Measurements from ENCODE around the gene B3GNT9. TPM values are rescaled to one million over a fixed set of nuclear protein-coding genes. Genes with fewer than 3 reads are reported as not detected.
A peak's percentile ranks its signal among the peaks of the same experiment; 100 is the strongest.
"Not testable (repeated sequence)": the region's sequence is repeated elsewhere in the genome, so short reads cannot be mapped to it uniquely, and the experiment has no call there.

Gene B3GNT9
- total and polyA plus RNA-seq, 8 donors: 16.2 to 29.4 (median 19.9) TPM

- TF ChIP-seq CTCF (IDR thresholded peaks at IDR 0.05): no peak
- Histone ChIP-seq H3K9me3 (no peaks in the 10 kb centered on the region), H3K27ac (no peak overlapping the region), H3K4me1 (no peaks in the 10 kb centered on the region), H3K36me3 (peaks cover 0 to 100% of the 10 kb centered on the region in 2 donors), H3K4me3 (no peak overlapping the region), H3K27me3 (no peaks in the 10 kb centered on the region)
- DNase-seq (peak in 1 of 4 donors; percentile 59), ATAC-seq (no peak)
- intact Hi-C loops (cut with DNase I): no loop called here
Measured at GRCh38 chr16:67141391-67141790, 9.4 kb downstream of the B3GNT9 start.

DNA sequence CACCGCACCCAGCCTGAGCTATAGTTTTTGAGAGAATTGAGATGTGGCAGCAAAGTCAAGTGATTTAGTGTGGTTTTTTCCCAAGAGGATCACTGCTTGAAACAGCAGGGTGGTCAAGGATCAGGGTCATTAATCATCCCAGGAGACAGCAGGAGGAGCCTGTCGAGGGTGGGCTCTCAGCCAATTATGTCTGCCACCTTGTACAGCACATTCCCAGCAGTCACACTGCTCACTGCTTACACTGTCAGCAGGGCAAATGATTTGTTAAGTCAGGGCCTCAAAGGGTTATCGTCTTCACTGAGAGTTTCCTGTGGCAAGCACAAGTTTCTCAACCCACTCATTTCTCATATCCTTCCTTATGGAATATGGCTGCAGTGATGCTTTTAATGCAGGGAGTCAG, 13.2 kb downstream of the B3GNT9 start:
- H3K36me3 ChIP-seq: peaks cover 0 to 100% of the 10 kb centered on the region in 2 donors
- DNase-seq: no peak
- H3K27me3 ChIP-seq: no peaks in the 10 kb centered on the region
- TF ChIP-seq CTCF (IDR thresholded peaks at IDR 0.05): no peak
- no peak overlapping the region for H3K27ac ChIP-seq
- no peak for ATAC-seq
- H3K4me1 ChIP-seq: no peaks in the 10 kb centered on the region
- no peaks in the 10 kb centered on the region for H3K9me3 ChIP-seq
- intact Hi-C loops (cut with DNase I): no loop called here
- H3K4me3 ChIP-seq: no peak overlapping the region

GRCh38 chr16:67129422-67129821, 21.4 kb downstream of the B3GNT9 start:
- Histone ChIP-seq H3K4me3 (no peak overlapping the region), H3K4me1 (no peaks in the 10 kb centered on the region), H3K27me3 (no peaks in the 10 kb centered on the region), H3K36me3 (peaks cover 0 to 89% of the 10 kb centered on the region in 2 donors), H3K27ac (no peak overlapping the region), H3K9me3 (no peaks in the 10 kb centered on the region)
- ATAC-seq: no peak
- intact Hi-C loops (cut with DNase I): no loop called here
- no peak for TF ChIP-seq CTCF (IDR thresholded peaks at IDR 0.05)
- DNase-seq: no peak

DNA sequence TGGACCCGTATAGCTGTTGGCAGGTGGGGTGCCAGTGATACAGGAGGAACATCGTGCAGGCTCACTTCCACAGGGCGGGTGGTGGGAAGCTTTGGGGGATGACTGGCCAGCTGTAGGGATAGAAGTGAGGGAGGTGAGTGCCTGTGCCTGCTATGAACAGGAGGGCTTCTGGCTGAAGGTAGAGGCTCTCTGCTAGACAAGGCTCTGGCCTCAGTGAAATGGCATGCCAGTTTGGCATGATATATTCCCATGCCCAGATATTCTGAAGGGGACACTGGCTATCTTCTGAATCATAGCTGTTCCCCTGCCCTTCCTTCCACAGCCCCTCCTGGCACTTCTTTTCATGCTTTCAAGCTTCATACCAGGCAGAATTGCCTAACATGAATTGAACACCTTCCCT, 21.9 kb downstream of the B3GNT9 start:
- Histone ChIP-seq H3K27ac (no peak overlapping the region), H3K4me3 (no peak overlapping the region), H3K9me3 (no peaks in the 10 kb centered on the region), H3K36me3 (peaks cover 0 to 89% of the 10 kb centered on the region in 2 donors), H3K27me3 (no peaks in the 10 kb centered on the region), H3K4me1 (no peaks in the 10 kb centered on the region)
- no peak for ATAC-seq
- intact Hi-C loops (cut with DNase I): no loop called here
- TF ChIP-seq CTCF (IDR thresholded peaks at IDR 0.05): no peak
- no peak for DNase-seq

- ATAC-seq: no peak
- DNase-seq: no peak
- Histone ChIP-seq H3K36me3 (peaks cover 0 to 89% of the 10 kb centered on the region in 2 donors), H3K4me1 (no peaks in the 10 kb centered on the region), H3K9me3 (no peaks in the 10 kb centered on the region), H3K27ac (no peak overlapping the region), H3K4me3 (no peak overlapping the region), H3K27me3 (no peaks in the 10 kb centered on the region)
- intact Hi-C loops (cut with DNase I): no loop called here
- TF ChIP-seq CTCF (IDR thresholded peaks at IDR 0.05): no peak
Measured at GRCh38 chr16:67128417-67128816, 22.4 kb downstream of the B3GNT9 start.

DNA sequence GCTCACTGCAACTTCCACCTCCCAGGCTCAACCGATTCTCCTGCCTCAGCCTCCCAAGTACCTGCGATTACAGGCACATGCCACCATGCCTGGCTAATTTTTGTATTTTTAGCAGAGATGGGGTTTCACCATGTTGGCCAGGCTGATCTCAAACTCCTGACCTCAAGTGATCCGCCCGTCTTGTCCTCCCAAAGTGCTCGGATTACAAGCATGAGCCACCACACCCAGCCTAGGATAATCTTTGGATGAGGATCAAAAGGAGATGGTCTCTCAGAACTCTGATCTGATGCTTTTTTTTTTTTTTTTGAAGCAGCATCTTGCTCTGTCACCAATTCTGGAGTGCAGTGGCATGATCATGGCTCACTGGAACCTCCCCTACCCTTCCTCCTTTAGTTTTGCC, 28.0 kb downstream of the B3GNT9 start:
- H3K27ac ChIP-seq; intact Hi-C loops (cut with DNase I); H3K4me3 ChIP-seq; H3K9me3 ChIP-seq; H3K27me3 ChIP-seq; DNase-seq; ATAC-seq; H3K4me1 ChIP-seq: not testable (repeated sequence)
- peaks cover 0 to 81% of the 10 kb centered on the region in 2 donors for H3K36me3 ChIP-seq

Data from left lung (tissue), 10 donors.